ENCODE measurements around the gene ELAVL1. TPM values are rescaled to one million over a fixed set of nuclear protein-coding genes. Genes with fewer than 3 reads are reported as not detected.

The ELAVL1 gene
- polyA plus RNA-seq, 1 donor from 2014 or later = 19.1 TPM

DNA sequence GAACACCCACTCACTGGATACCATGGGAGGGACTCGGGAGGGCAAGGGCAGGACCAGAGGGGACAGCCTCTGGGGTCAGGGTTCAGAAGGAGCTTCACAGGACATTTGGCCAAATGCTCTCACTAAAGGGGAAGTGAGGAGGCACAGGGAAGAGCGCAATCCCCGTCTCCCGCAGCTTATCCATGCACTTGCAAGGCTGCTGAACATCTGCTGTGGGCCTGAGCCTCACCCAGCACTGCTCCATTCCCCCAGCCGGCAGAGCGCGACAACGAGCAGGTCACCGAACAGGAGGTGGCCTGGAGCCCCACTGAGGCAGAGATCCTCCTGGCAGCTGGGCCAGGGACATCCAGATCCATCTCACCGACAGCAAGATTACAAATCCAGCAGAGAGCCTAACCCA, 23.3 kb downstream of the ELAVL1 start:
- Histone ChIP-seq H3K27ac (ENCODE audit: low read length) (no peak overlapping the region), H3K4me3 (ENCODE audit: low read length) (no peak overlapping the region), H3K9ac (ENCODE audit: low read length) (no peak overlapping the region), H3K79me2 (replicated peaks; ENCODE audit: insufficient read depth, low read length) (peaks cover 3% of the 10 kb centered on the region), H3F3A (ENCODE audit: insufficient read depth, low read length, poor library complexity, severe bottlenecking) (no peaks in the 10 kb centered on the region), H3K9me2 (ENCODE audit: insufficient read depth, low read length) (no peaks in the 10 kb centered on the region), H3K36me3 (ENCODE audit: insufficient read depth, low read length) (no peaks in the 10 kb centered on the region), H3K4me2 (ENCODE audit: low read length) (no peak overlapping the region), H3K9me3 (ENCODE audit: low read length) (no peaks in the 10 kb centered on the region), H4K20me1 (ENCODE audit: insufficient read depth) (no peaks in the 10 kb centered on the region), H2AFZ (ENCODE audit: low read depth, low read length) (no peak overlapping the region), H3K27me3 (ENCODE audit: insufficient read depth, low read depth, low read length) (no peaks in the 10 kb centered on the region)
- no peak for TF ChIP-seq EZH2 (IDR thresholded peaks at IDR 0.05; ENCODE audit: borderline replicate concordance, insufficient read depth, low read length, poor library complexity, severe bottlenecking)
- TF ChIP-seq TAF1 (IDR thresholded peaks at IDR 0.05; ENCODE audit: low read depth) = no peak
- TF ChIP-seq RAD21 (conservative IDR thresholded peaks at IDR 0.05) = no peak
- no peak for TF ChIP-seq SMC3 (conservative IDR thresholded peaks at IDR 0.05; ENCODE audit: poor library complexity)
- TF ChIP-seq POLR2AphosphoS5 (IDR thresholded peaks at IDR 0.05) = no peak
- TF ChIP-seq, protein P1, sequence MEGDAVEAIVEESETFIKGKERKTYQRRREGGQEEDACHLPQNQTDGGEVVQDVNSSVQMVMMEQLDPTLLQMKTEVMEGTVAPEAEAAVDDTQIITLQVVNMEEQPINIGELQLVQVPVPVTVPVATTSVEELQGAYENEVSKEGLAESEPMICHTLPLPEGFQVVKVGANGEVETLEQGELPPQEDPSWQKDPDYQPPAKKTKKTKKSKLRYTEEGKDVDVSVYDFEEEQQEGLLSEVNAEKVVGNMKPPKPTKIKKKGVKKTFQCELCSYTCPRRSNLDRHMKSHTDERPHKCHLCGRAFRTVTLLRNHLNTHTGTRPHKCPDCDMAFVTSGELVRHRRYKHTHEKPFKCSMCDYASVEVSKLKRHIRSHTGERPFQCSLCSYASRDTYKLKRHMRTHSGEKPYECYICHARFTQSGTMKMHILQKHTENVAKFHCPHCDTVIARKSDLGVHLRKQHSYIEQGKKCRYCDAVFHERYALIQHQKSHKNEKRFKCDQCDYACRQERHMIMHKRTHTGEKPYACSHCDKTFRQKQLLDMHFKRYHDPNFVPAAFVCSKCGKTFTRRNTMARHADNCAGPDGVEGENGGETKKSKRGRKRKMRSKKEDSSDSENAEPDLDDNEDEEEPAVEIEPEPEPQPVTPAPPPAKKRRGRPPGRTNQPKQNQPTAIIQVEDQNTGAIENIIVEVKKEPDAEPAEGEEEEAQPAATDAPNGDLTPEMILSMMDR (IDR thresholded peaks at IDR 0.05; ENCODE audit: poor library complexity, severe bottlenecking) = no peak
- TF ChIP-seq, protein P2, sequence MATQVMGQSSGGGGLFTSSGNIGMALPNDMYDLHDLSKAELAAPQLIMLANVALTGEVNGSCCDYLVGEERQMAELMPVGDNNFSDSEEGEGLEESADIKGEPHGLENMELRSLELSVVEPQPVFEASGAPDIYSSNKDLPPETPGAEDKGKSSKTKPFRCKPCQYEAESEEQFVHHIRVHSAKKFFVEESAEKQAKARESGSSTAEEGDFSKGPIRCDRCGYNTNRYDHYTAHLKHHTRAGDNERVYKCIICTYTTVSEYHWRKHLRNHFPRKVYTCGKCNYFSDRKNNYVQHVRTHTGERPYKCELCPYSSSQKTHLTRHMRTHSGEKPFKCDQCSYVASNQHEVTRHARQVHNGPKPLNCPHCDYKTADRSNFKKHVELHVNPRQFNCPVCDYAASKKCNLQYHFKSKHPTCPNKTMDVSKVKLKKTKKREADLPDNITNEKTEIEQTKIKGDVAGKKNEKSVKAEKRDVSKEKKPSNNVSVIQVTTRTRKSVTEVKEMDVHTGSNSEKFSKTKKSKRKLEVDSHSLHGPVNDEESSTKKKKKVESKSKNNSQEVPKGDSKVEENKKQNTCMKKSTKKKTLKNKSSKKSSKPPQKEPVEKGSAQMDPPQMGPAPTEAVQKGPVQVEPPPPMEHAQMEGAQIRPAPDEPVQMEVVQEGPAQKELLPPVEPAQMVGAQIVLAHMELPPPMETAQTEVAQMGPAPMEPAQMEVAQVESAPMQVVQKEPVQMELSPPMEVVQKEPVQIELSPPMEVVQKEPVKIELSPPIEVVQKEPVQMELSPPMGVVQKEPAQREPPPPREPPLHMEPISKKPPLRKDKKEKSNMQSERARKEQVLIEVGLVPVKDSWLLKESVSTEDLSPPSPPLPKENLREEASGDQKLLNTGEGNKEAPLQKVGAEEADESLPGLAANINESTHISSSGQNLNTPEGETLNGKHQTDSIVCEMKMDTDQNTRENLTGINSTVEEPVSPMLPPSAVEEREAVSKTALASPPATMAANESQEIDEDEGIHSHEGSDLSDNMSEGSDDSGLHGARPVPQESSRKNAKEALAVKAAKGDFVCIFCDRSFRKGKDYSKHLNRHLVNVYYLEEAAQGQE (IDR thresholded peaks at IDR 0.05; ENCODE audit: borderline replicate concordance) = no peak
- TF ChIP-seq MXI1 (conservative IDR thresholded peaks at IDR 0.05; ENCODE audit: poor library complexity, severe bottlenecking) = no peak

DNA sequence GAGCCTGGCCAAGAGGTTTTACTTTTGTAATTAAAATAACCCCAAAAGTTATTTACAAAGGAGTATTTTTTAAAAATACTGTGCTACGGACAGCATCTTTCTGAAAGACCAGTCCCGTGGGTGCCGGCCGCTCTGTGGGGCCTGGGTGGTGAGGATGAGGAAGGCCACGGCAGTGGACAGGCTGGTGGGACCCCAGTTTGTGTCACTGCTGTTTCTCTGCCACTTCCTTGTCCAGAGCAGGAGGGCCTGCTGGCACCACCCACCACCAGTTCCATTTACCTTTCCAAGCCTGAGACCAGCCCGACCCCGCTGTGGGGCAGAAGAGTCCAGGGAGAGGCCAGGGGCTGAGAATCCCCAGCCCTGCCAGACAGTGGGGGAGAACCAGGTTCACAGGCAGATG, 23.8 kb downstream of the ELAVL1 start:
- Histone ChIP-seq H3K9ac (ENCODE audit: low read length) (no peak overlapping the region), H3K4me3 (ENCODE audit: low read length) (no peak overlapping the region), H3K36me3 (ENCODE audit: insufficient read depth, low read length) (no peaks in the 10 kb centered on the region), H3K27ac (ENCODE audit: low read length) (no peak overlapping the region), H3K9me3 (ENCODE audit: low read length) (no peaks in the 10 kb centered on the region), H4K20me1 (ENCODE audit: insufficient read depth) (no peaks in the 10 kb centered on the region), H3K27me3 (ENCODE audit: insufficient read depth, low read depth, low read length) (no peaks in the 10 kb centered on the region), H3K4me2 (ENCODE audit: low read length) (no peak overlapping the region), H3K79me2 (replicated peaks; ENCODE audit: insufficient read depth, low read length) (peaks cover 3% of the 10 kb centered on the region), H3F3A (ENCODE audit: insufficient read depth, low read length, poor library complexity, severe bottlenecking) (no peaks in the 10 kb centered on the region), H2AFZ (ENCODE audit: low read depth, low read length) (no peak overlapping the region), H3K9me2 (ENCODE audit: insufficient read depth, low read length) (no peaks in the 10 kb centered on the region)
- TF ChIP-seq MXI1 (conservative IDR thresholded peaks at IDR 0.05; ENCODE audit: poor library complexity, severe bottlenecking) (no peak), RAD21 (conservative IDR thresholded peaks at IDR 0.05) (no peak), POLR2AphosphoS5 (IDR thresholded peaks at IDR 0.05) (no peak), EZH2 (IDR thresholded peaks at IDR 0.05; ENCODE audit: borderline replicate concordance, insufficient read depth, low read length, poor library complexity, severe bottlenecking) (no peak), SMC3 (conservative IDR thresholded peaks at IDR 0.05; ENCODE audit: poor library complexity) (no peak), EP300 (conservative IDR thresholded peaks at IDR 0.05; ENCODE audit: poor library complexity, severe bottlenecking) (no peak), TAF1 (IDR thresholded peaks at IDR 0.05; ENCODE audit: low read depth) (no peak)
- TF ChIP-seq, protein P1 (IDR thresholded peaks at IDR 0.05; ENCODE audit: poor library complexity, severe bottlenecking) = no peak
- TF ChIP-seq, protein P2 (IDR thresholded peaks at IDR 0.05; ENCODE audit: borderline replicate concordance) = no peak

Data from neural cell (in vitro differentiated cells).